Esophagus squamous epithelium (tissue), 5 donors: ENCODE data around the gene OPCML. TPM values are rescaled to one million over a fixed set of nuclear protein-coding genes. Genes with fewer than 3 reads are reported as not detected.

Source experiments
- DNase-seq: peaks from one replicate; lab custom pipeline; 2025; lab: John Stamatoyannopoulos, UW
- H3K27ac ChIP-seq, 4 donors: fragments of 200-600 bp; sonication (generic); one replicate each; pipeline ENCODE4 v1.5.1; 2016 to 2019; ENCODE audit warnings: mild to moderate bottlenecking in 1 of 4
- H3K27me3 ChIP-seq, 4 donors: fragments of 200-600 bp; sonication (generic); 1 replicate in 3 of 4; 2 replicates in 1 of 4; pipeline versions ENCODE4 v1.5.1 to v1.6.0; 2017 to 2021; ENCODE audit warnings: antibody characterized with exemption in 1 of 4
- H3K36me3 ChIP-seq, 3 donors: fragments of 200-600 bp; sonication (generic); one replicate each; pipeline ENCODE4 v1.5.1; 2016 to 2019
- H3K4me1 ChIP-seq, 3 donors: fragments of 200-600 bp; sonication (generic); one replicate each; pipeline ENCODE4 v1.5.1; 2017 to 2019
- H3K4me3 ChIP-seq, 4 donors: fragments of 200-600 bp; sonication (generic); 1 replicate in 3 of 4; 2 replicates in 1 of 4; pipeline ENCODE4 v1.5.1; 2016 to 2019; ENCODE audit warnings: mild to moderate bottlenecking in 2 of 4, moderate library complexity in 1 of 4
- H3K9me3 ChIP-seq, 3 donors: fragments of 200-600 bp; sonication (generic); one replicate each; pipeline ENCODE4 v1.5.1; 2016 to 2019
- POLR2A ChIP-seq, 4 donors: fragments of 450-650 bp; IDR thresholded peaks; one replicate each; pipeline ENCODE4 v1.6.1; 2017; ENCODE audit warnings: antibody characterized with exemption in 4 of 4, mild to moderate bottlenecking in 4 of 4, moderate library complexity in 3 of 4
- WGBS, 2 donors: methylation state at CpG; one replicate each; pipeline ENCODE4 v1.1.5; 2018; 5-methylcytosine and 5-hydroxymethylcytosine counted together
- intact Hi-C: fragments of 100-400 bp; cut with DNase I; formaldehyde crosslinking; loops from one replicate; pipeline ENCODE4 v1.15.0; 2022
- total RNA-seq, 4 donors: library from RNA; depleted of rRNA; stranded (reverse); fragments of >200 nt; gene quantifications; one replicate each; pipeline ENCODE4 v1.1.0, GENCODE V29; 2016
- TF ChIP-seq, protein P1 (sequence below), 6 experiments: fragments of 450-650 bp in 4 of 6; fragments of 200-600 bp in 2 of 6; sonication (generic) in 2 of 6; IDR thresholded peaks; one replicate each; pipeline ENCODE4 v1.5.1; 2016 to 2019; ENCODE audit warnings: antibody characterized with exemption in 6 of 6, mild to moderate bottlenecking in 4 of 6, moderate library complexity in 4 of 6
- donor health status: DM: yes; HTN: yes; CAD: no.

OPCML gene
- total RNA-seq, 4 donors from 2014 or later, result under 0.01 TPM; not detected in 3

- intact Hi-C loops, result no loop called here
- Histone ChIP-seq H3K9me3 (no peaks in the 10 kb centered on the region), H3K27ac (no peak overlapping the region), H3K4me3 (no peak overlapping the region), H3K36me3 (no peaks in the 10 kb centered on the region), H3K27me3 (peaks cover 0 to 27% (median 0%) of the 10 kb centered on the region in 4 donors), H3K4me1 (no peaks in the 10 kb centered on the region)
- DNase-seq, result no peak
- TF ChIP-seq, protein P1, sequence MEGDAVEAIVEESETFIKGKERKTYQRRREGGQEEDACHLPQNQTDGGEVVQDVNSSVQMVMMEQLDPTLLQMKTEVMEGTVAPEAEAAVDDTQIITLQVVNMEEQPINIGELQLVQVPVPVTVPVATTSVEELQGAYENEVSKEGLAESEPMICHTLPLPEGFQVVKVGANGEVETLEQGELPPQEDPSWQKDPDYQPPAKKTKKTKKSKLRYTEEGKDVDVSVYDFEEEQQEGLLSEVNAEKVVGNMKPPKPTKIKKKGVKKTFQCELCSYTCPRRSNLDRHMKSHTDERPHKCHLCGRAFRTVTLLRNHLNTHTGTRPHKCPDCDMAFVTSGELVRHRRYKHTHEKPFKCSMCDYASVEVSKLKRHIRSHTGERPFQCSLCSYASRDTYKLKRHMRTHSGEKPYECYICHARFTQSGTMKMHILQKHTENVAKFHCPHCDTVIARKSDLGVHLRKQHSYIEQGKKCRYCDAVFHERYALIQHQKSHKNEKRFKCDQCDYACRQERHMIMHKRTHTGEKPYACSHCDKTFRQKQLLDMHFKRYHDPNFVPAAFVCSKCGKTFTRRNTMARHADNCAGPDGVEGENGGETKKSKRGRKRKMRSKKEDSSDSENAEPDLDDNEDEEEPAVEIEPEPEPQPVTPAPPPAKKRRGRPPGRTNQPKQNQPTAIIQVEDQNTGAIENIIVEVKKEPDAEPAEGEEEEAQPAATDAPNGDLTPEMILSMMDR (IDR thresholded peaks at IDR 0.05), result no peak
- no peak for TF ChIP-seq POLR2A (IDR thresholded peaks at IDR 0.05)
- WGBS, 2 donors, result 53 to 57% methylated on average over 9 to 11 of the region's 11 CpGs
Measured at GRCh38 chr11:133049244-133050019, 482.9 kb downstream of the OPCML start.

DNA sequence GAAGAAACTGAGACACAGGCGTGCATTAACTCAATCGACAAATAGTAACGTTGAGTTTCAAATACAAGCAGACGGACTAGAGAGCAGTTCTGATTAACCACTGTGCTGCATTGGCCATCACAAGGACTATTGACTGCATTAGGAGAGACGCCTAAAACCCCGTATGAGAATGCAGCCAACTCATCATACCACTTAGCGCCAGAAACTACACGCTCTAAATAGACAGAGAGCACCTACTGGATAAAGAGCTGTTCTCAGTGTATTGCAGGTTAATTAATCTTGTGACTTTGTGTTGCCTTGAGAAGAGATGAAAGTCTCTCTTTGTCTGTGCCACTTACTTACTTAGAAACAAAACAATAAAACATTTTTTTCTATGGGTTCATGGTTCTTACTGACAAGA is 484.0 kb downstream of the OPCML start:
- no peaks in the 10 kb centered on the region for H3K4me1 ChIP-seq
- TF ChIP-seq POLR2A (IDR thresholded peaks at IDR 0.05), result no peak
- TF ChIP-seq, protein P1 (IDR thresholded peaks at IDR 0.05), result no peak
- 84 to 85% methylated on average over 8 of the region's 8 CpGs for WGBS, 2 donors
- no peak overlapping the region for H3K27ac ChIP-seq
- no peaks in the 10 kb centered on the region for H3K36me3 ChIP-seq
- H3K4me3 ChIP-seq, result no peak overlapping the region
- intact Hi-C loops, result no loop called here
- DNase-seq, result no peak
- peaks cover 0 to 31% (median 0%) of the 10 kb centered on the region in 4 donors for H3K27me3 ChIP-seq
- no peaks in the 10 kb centered on the region for H3K9me3 ChIP-seq

DNA sequence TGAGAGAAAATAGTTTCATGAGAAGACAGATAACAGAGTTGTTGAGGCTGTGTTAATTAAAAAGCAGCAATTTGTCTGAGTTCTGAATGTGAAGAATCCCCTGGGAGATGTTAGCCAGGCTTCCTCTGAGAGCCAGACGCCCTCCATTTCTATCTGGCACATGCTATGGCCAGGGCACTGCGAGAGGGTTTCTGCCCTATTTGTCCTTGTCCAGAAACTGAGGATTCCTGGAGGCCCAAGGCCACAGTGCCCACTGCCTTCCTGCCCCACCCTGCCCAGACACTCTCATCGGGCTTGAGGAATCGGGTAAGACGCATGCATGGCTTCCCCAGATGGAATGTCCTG is 484.6 kb downstream of the OPCML start:
- H3K4me3 ChIP-seq, result no peak overlapping the region
- WGBS, 2 donors, result 20 to 48% methylated on average over 4 to 5 of the region's 5 CpGs
- intact Hi-C loops, result no loop called here
- H3K9me3 ChIP-seq, result no peaks in the 10 kb centered on the region
- H3K27ac ChIP-seq, result no peak overlapping the region
- no peak for DNase-seq
- H3K27me3 ChIP-seq, result peaks cover 0 to 31% (median 0%) of the 10 kb centered on the region in 4 donors
- TF ChIP-seq POLR2A (IDR thresholded peaks at IDR 0.05), result no peak
- H3K4me1 ChIP-seq, result no peaks in the 10 kb centered on the region
- no peaks in the 10 kb centered on the region for H3K36me3 ChIP-seq

DNA sequence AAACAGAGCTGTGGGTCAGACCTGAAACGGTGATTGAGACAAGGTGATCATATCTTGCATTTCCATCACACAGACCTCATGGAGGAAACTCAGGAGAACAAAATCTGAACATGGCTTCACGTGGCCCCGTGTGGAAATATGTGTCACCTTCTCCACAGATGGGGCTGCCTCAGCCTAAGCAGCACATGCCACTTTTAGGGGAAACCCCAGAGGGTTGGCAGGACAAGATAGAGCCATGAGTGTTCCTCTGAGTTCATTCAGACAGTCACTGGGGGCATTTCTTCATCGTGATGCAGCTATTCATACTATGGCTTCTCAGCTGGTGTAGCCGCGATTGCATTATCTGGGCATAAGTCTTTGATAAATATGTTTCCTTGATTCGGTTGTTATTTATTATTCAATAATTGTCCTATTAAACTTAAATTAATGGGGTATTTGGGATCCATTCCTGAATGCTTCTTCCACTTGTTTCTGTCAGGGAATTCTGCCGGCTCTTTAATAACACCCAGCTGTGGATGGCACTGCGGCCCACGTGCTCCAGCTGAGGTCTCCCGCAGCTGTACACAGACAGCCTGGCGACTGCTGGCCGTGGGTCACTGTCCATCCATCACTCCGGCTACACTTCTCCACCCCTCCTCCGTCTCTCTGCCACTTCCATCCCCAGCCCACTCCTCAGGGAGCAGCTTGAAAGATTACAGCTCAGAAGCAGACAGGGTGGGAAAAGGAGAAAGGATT is 485.1 kb downstream of the OPCML start:
- no peaks in the 10 kb centered on the region for H3K9me3 ChIP-seq
- H3K4me1 ChIP-seq, result no peaks in the 10 kb centered on the region
- TF ChIP-seq, protein P1 (IDR thresholded peaks at IDR 0.05), result no peak
- TF ChIP-seq POLR2A (IDR thresholded peaks at IDR 0.05), result no peak
- H3K27me3 ChIP-seq, result peaks cover 0 to 34% (median 0%) of the 10 kb centered on the region in 4 donors
- H3K36me3 ChIP-seq, result no peaks in the 10 kb centered on the region
- H3K4me3 ChIP-seq, result no peak overlapping the region
- no peak overlapping the region for H3K27ac ChIP-seq
- intact Hi-C loops, result no loop called here
- DNase-seq, result no peak
- WGBS, 2 donors, result 37 to 42% methylated on average over 15 of the region's 15 CpGs

DNA sequence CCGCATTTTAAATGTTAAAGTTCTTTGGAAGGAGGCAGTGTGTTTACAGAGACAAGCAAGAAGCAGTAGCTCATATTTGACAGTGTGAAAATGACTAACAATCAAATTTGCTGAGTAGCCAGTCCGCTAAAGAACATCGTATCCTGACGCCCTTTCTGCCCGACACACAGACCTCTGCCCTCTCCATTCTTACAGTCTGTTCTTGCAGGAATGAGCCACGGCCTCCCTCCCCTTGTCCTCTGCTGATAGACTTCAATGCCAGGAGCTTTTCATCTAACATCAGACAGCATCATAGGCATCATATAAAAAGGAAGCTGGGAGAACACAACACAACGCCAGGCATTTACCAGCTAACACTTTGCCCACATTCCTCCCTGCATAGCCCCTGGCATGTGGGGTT is 486.0 kb downstream of the OPCML start:
- TF ChIP-seq, protein P1 (IDR thresholded peaks at IDR 0.05), result no peak
- TF ChIP-seq POLR2A (IDR thresholded peaks at IDR 0.05), result no peak
- H3K27me3 ChIP-seq, result peaks cover 0 to 37% (median 0%) of the 10 kb centered on the region in 4 donors
- H3K9me3 ChIP-seq, result no peaks in the 10 kb centered on the region
- intact Hi-C loops, result no loop called here
- H3K4me3 ChIP-seq, result no peak overlapping the region
- H3K4me1 ChIP-seq, result no peaks in the 10 kb centered on the region
- no peaks in the 10 kb centered on the region for H3K36me3 ChIP-seq
- DNase-seq, result no peak
- H3K27ac ChIP-seq, result no peak overlapping the region
- WGBS, 2 donors, result 56 to 62% methylated on average over 7 of the region's 7 CpGs
